Transverse colon (tissue), 4 donors: ENCODE data around the gene EHBP1. TPM values are rescaled to one million over a fixed set of nuclear protein-coding genes. Genes with fewer than 3 reads are reported as not detected.

ENCODE experiments used
- DNase-seq: peaks from one replicate; pipeline ENCODE4 v3.0.0-alpha.2; 2019
- H3K27ac ChIP-seq, 4 donors: fragments of 200-600 bp; sonication (generic); 2 replicates each; pipeline ENCODE4 v1.5.1; 2016 to 2018; ENCODE audit warnings: inconsistent platforms in 4 of 4
- H3K27me3 ChIP-seq: fragments of 200-600 bp; sonication (generic); 2 replicates; pipeline ENCODE4 v1.5.1; 2017; ENCODE audit warnings: inconsistent platforms
- H3K36me3 ChIP-seq, 4 donors: fragments of 200-600 bp; sonication (generic); 2 replicates each; pipeline ENCODE4 v1.5.1; 2017 to 2019; ENCODE audit warnings: inconsistent platforms in 4 of 4
- H3K4me1 ChIP-seq, 4 donors: fragments of 200-600 bp; sonication (generic); 2 replicates each; pipeline ENCODE4 v1.5.1; 2017 to 2020; ENCODE audit warnings: inconsistent platforms in 4 of 4
- H3K4me3 ChIP-seq, 4 donors: fragments of 200-600 bp; sonication (generic); 1 replicate in 1 of 4; 2 replicates in 3 of 4; pipeline versions ENCODE4 v1.5.1 to v1.6.1; 2017 to 2019; ENCODE audit warnings: inconsistent platforms in 4 of 4
- H3K9me3 ChIP-seq, 2 donors: fragments of 200-600 bp; sonication (generic); 2 replicates each; pipeline ENCODE4 v1.5.1; 2017 to 2019; ENCODE audit warnings: inconsistent platforms in 2 of 2
- CTCF ChIP-seq, 5 experiments: fragments of 200-600 bp in 3 of 5; fragments of 450-650 bp in 2 of 5; sonication (generic) in 3 of 5; IDR thresholded peaks; 1 replicate in 2 of 5; 2 replicates in 3 of 5; pipeline ENCODE4 v1.5.1; 2016 to 2017; ENCODE audit warnings: antibody characterized with exemption in 5 of 5, inconsistent platforms in 3 of 5, mild to moderate bottlenecking in 2 of 5, moderate library complexity in 1 of 5
- EP300 ChIP-seq: sonication (generic); formaldehyde crosslinking; IDR thresholded peaks from one replicate; pipeline ENCODE4 v1.6.1; 2017; ENCODE audit warnings: antibody characterized with exemption, low read depth
- POLR2A ChIP-seq: fragments of 450-650 bp; IDR thresholded peaks from one replicate; pipeline ENCODE4 v1.6.1; 2016; ENCODE audit warnings: antibody characterized with exemption, mild to moderate bottlenecking, moderate library complexity
- POLR2AphosphoS5 ChIP-seq, 3 donors: sonication (generic); formaldehyde crosslinking; IDR thresholded peaks; one replicate each; pipeline ENCODE4 v1.6.1; 2016; ENCODE audit warnings: antibody characterized with exemption in 3 of 3
- WGBS, 2 donors: methylation state at CpG; one replicate each; pipeline ENCODE4 v1.1.5; 2018; ENCODE audit warnings: low coverage in 1 of 2; 5-methylcytosine and 5-hydroxymethylcytosine counted together
- in situ Hi-C, 4 donors: fragments of 200-750 bp; cut with MboI; loops; one replicate each; pipeline versions ENCODE4 v1.15.0 to v1.15.1; 2017; ENCODE audit warnings: low sequenced_read_pairs in 3 of 4, low pct_ligation_motif_present in 1 of 4, low pct_unique_long_range_greater_than_20kb in 1 of 4
- intact Hi-C: fragments of 100-400 bp; cut with DNase I; formaldehyde crosslinking; loops from one replicate; pipeline ENCODE4 v1.15.1; 2023; ENCODE audit warnings: low total_unique reads
- total RNA-seq, 4 donors: library from RNA; depleted of rRNA; stranded (reverse); fragments of >200 nt; gene quantifications; one replicate each; pipeline ENCODE4 v1.1.0, GENCODE V29; 2016

Gene EHBP1
- total RNA-seq, 4 donors from 2014 or later = 41.1 to 69.4 (median 47.0) TPM

DNA sequence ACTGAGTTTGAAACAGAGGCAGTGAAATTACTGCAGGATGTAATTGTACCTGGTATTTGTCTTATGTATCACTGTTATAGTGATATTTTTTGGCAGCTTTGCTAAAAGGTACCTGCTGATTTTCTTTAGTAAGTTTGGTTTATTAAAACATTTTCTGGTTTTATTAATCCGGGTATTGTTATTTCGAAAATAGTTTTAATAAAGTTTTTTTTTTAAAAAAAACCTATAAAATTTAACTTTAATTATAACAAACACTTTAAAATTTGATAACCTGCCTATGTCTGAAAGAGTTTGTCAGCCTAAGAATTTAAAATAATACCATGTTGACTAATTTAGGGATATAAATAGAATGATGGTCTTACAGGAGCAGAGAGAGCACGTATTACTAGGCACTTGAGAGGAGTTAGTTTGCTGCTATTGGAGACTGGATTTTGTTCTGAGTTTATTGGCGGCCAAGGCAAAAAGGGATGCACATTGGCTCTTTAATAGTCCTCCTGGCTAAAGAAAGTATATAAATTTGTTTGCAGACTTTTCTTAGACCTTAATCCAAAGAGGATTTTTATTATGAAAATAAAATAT is 12.1 kb downstream of the EHBP1 start:
- TF ChIP-seq POLR2A (no peak), CTCF (IDR thresholded peaks at IDR 0.05) (no peak), POLR2AphosphoS5 (IDR thresholded peaks at IDR 0.05) (no peak), EP300 (no peak)
- peaks cover 0 to 3% (median 0%) of the 10 kb centered on the region in 4 donors for H3K4me1 ChIP-seq

DNA sequence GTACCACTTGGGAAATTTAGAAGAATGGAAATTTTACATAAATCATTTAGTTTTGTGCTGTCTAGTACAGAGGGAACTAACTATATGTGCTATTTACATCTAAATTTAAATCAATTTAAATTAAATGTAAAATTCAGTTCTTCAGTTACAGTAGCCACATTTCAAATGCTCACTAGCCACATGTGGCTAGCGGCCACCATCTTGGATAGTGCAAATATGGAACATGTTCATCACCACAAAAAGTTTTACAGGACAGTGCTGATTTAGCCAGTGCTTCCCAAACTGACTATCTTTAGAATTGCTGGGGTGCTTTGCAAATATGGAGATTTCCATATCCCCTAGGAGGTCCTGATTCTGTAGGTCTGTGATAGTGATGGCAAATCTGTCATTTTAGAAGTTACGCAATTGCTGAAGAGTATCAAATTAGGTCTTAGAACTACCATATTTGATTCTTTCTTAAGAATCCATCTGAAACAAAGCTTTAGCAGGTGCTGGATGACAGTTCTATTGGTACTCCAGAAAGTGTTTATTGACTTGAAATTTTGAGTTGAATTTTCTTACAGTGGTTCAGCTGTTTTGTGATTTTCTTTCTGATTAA is 12.8 kb downstream of the EHBP1 start:
- no peak for DNase-seq
- no peak for TF ChIP-seq POLR2A
- no peak for TF ChIP-seq POLR2AphosphoS5 (IDR thresholded peaks at IDR 0.05)
- TF ChIP-seq CTCF (IDR thresholded peaks at IDR 0.05) = no peak
- no peak for TF ChIP-seq EP300
- H3K36me3 ChIP-seq = no peaks in the 10 kb centered on the region
- intact Hi-C loops (no loop called here), in situ Hi-C loops (no loop called here)
- peaks cover 0 to 3% (median 0%) of the 10 kb centered on the region in 4 donors for H3K4me1 ChIP-seq
- 97 to 100% methylated on average over 2 of the region's 2 CpGs for WGBS, 2 donors
- H3K27me3 ChIP-seq = no peaks in the 10 kb centered on the region
- H3K9me3 ChIP-seq = peaks cover 0 to 6% of the 10 kb centered on the region in 2 donors
- no peak overlapping the region for H3K4me3 ChIP-seq
- no peak overlapping the region for H3K27ac ChIP-seq

More for the DNA sequence above, 12.1 kb downstream of the EHBP1 start:
- intact Hi-C loops = no loop called here
- WGBS, 2 donors = 73 to 85% methylated on average over 4 of the region's 4 CpGs
- DNase-seq = no peak
- H3K27me3 ChIP-seq = no peaks in the 10 kb centered on the region
- no peaks in the 10 kb centered on the region for H3K9me3 ChIP-seq
- no peak overlapping the region for H3K4me3 ChIP-seq
- in situ Hi-C loops = no loop called here
- H3K36me3 ChIP-seq = no peaks in the 10 kb centered on the region
- H3K27ac ChIP-seq = peak overlapping the region in 1 of 4 donors; percentile 7

GRCh38 chr2:62719757-62720156 is 14.2 kb downstream of the EHBP1 start:
- in situ Hi-C loops (no loop called here), intact Hi-C loops (no loop called here)
- no peak for DNase-seq
- H3K4me3 ChIP-seq = no peak overlapping the region
- no peaks in the 10 kb centered on the region for H3K36me3 ChIP-seq
- no peaks in the 10 kb centered on the region for H3K27me3 ChIP-seq
- H3K9me3 ChIP-seq = peaks cover 0 to 6% of the 10 kb centered on the region in 2 donors
- TF ChIP-seq POLR2A = no peak
- no peak for TF ChIP-seq EP300
- no peak for TF ChIP-seq CTCF (IDR thresholded peaks at IDR 0.05)
- H3K4me1 ChIP-seq = peaks cover 0 to 3% (median 0%) of the 10 kb centered on the region in 4 donors
- H3K27ac ChIP-seq = no peak overlapping the region

DNA sequence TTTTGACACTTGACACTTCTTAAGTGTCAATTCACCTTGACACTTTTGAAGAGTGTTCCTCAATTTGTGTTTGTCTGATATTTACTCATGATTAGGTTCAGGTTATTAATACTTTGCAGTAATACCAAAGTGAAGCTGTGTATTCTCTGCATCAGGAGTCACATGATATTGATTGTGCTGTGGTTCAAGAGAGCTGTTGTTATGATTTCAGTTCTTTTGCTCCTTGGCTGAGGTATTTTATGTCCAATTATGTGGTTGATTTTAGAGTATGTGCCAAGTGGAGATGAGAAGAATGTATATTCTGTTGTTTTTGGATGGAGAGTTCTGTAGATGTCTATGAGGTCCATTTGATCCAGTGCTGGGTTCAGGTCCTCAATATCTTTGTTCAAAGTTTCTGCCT is 17.2 kb downstream of the EHBP1 start:
- TF ChIP-seq CTCF (IDR thresholded peaks at IDR 0.05) (no peak), EP300 (no peak), POLR2A (no peak), POLR2AphosphoS5 (IDR thresholded peaks at IDR 0.05) (no peak)
- intact Hi-C loops (no loop called here), in situ Hi-C loops (no loop called here)
- H3K27me3 ChIP-seq = no peaks in the 10 kb centered on the region
- no peaks in the 10 kb centered on the region for H3K36me3 ChIP-seq
- no peak for DNase-seq
- no peak overlapping the region for H3K27ac ChIP-seq
- no peak overlapping the region for H3K4me3 ChIP-seq
- peaks cover 0 to 6% of the 10 kb centered on the region in 2 donors for H3K9me3 ChIP-seq
- peaks cover 0 to 8% (median 6%) of the 10 kb centered on the region in 4 donors for H3K4me1 ChIP-seq
